HCT116 (cell line): ENCODE measurements around the gene TMPRSS9. TPM values are rescaled to one million over a fixed set of nuclear protein-coding genes. Genes with fewer than 3 reads are reported as not detected.

Source experiments
- ATAC-seq: fragments of 200-7000 bp; cut with Tn5 transposase; 2 replicates; pipeline ENCODE4 v1.9.1; 2020; ENCODE audit warnings: mild to moderate bottlenecking, moderate library complexity
- BruUV-seq: library from RNA; stranded (reverse); fragments of 400-500 nt; replicated peaks from 2 replicates; lab custom pipeline; 2021; lab: Mats Ljungman, UMichigan
- CTCF ChIA-PET: fragments of 300-600 bp; sonication (Branson Sonifier 250); formaldehyde crosslinking; loops from one replicate; lab custom pipeline; 2021; ENCODE audit warnings: antibody characterized with exemption; lab: Charles Lee
- POLR2A ChIA-PET: fragments of 300-600, 350-600 bp; sonication (Branson Sonifier 250); formaldehyde crosslinking; loops from one replicate; lab custom pipeline; 2021; ENCODE audit warnings: antibody characterized with exemption; lab: Charles Lee
- RAD21 ChIA-PET, 2 experiments: fragments of 300-600 bp; sonication (Branson Sonifier 250); formaldehyde crosslinking; loops; one replicate each; lab custom pipeline; 2023; ENCODE audit warnings: low total read pairs in 2 of 2; ENCODE audit not compliant: uncharacterized antibody in 2 of 2, unreplicated experiment in 2 of 2, low non-redundant PET in 1 of 2; lab: Charles Lee
- DNase-seq: peaks from one replicate; pipeline ENCODE4 v3.0.0-alpha.2; 2010; ENCODE audit warnings: low read depth, low spot score
- H2AFZ ChIP-seq: fragments of 200-600 bp; shearing (Covaris generic), sonication (generic); 2 replicates; pipeline ENCODE4 v1.6.1; 2017; ENCODE audit warnings: low read depth, mixed run types, mixed read lengths, antibody characterized with exemption, low read length; ENCODE audit not compliant: poor library complexity, severe bottlenecking
- H3K27ac ChIP-seq: 2 replicates; pipeline ENCODE4 v1.5.1; 2012; ENCODE audit warnings: low read depth, low read length
- H3K27me3 ChIP-seq: fragments of 200-600 bp; sonication (generic); 2 replicates; pipeline ENCODE4 v1.6.1; 2016; ENCODE audit warnings: mixed run types, low read length, mixed read lengths; ENCODE audit not compliant: insufficient read depth
- H3K36me3 ChIP-seq, 2 experiments: fragments of 200-500 bp in 1 of 2; fragments of 200-600 bp in 1 of 2; sonication (Bioruptor generic) in 1 of 2; sonication (generic) in 1 of 2; 2 replicates each; pipeline versions ENCODE4 v1.5.1 to v1.6.1; 2014 to 2016; ENCODE audit warnings: low read length in 2 of 2, inconsistent platforms in 1 of 2, mixed read lengths in 1 of 2, mixed run types in 1 of 2; ENCODE audit not compliant: insufficient read depth in 2 of 2, control insufficient read depth in 1 of 2
- H3K4me1 ChIP-seq, 2 experiments: fragments of 200-600 bp in 1 of 2; sonication (generic) in 1 of 2; 2 replicates each; pipeline versions ENCODE4 v1.5.1 to v1.6.1; 2012 to 2017; ENCODE audit warnings: low read length in 2 of 2, inconsistent platforms in 1 of 2, mild to moderate bottlenecking in 1 of 2, mixed read lengths in 1 of 2, mixed run types in 1 of 2, moderate library complexity in 1 of 2; ENCODE audit not compliant: insufficient read depth in 2 of 2, control insufficient read depth in 1 of 2
- H3K4me2 ChIP-seq: fragments of 200-600 bp; sonication (generic); 2 replicates; pipeline ENCODE4 v1.6.1; 2017; ENCODE audit warnings: mixed run types, low read length, mixed read lengths
- H3K4me3 ChIP-seq, 2 experiments: fragments of 200-600 bp in 1 of 2; sonication (generic) in 1 of 2; replicated peaks in 1 of 2; 2 replicates each; pipeline ENCODE4 v1.5.1; 2011 to 2016; ENCODE audit warnings: low read length in 2 of 2, control low read depth in 1 of 2, low read depth in 1 of 2, mild to moderate bottlenecking in 1 of 2, mixed read lengths in 1 of 2, mixed run types in 1 of 2
- H3K79me2 ChIP-seq: fragments of 200-600 bp; sonication (generic); 2 replicates; pipeline ENCODE4 v1.6.1; 2017; ENCODE audit warnings: mild to moderate bottlenecking, mixed run types, low read length, moderate library complexity, mixed read lengths; ENCODE audit not compliant: insufficient read depth
- H3K9ac ChIP-seq: fragments of 200-600 bp; sonication (generic); 2 replicates; pipeline ENCODE4 v1.6.1; 2016; ENCODE audit warnings: low read length, mixed read lengths
- H3K9me2 ChIP-seq: fragments of 200-600 bp; sonication (generic), shearing (Covaris generic); 2 replicates; pipeline ENCODE4 v1.6.1; 2017; ENCODE audit warnings: mixed run types, mild to moderate bottlenecking, moderate library complexity; ENCODE audit not compliant: insufficient read depth
- H3K9me3 ChIP-seq, 2 experiments: fragments of 200-500 bp in 1 of 2; fragments of 200-600 bp in 1 of 2; sonication (Bioruptor generic) in 1 of 2; sonication (generic) in 1 of 2; 2 replicates each; pipeline ENCODE4 v1.6.1; 2014 to 2017; ENCODE audit warnings: low read length in 2 of 2, mixed read lengths in 2 of 2, inconsistent platforms in 1 of 2, low read depth in 1 of 2, mild to moderate bottlenecking in 1 of 2, mixed run types in 1 of 2, moderate library complexity in 1 of 2; ENCODE audit not compliant: control insufficient read depth in 1 of 2, insufficient read depth in 1 of 2
- H4K20me1 ChIP-seq: fragments of 200-600 bp; sonication (generic), shearing (Covaris generic); 2 replicates; pipeline ENCODE4 v1.6.1; 2017; ENCODE audit warnings: mixed run types, mild to moderate bottlenecking, moderate library complexity; ENCODE audit not compliant: insufficient read depth
- CEBPB ChIP-seq: IDR thresholded peaks from 2 replicates; pipeline ENCODE4 v1.6.1; 2012; ENCODE audit warnings: low read depth
- CTCF ChIP-seq, 3 experiments: fragments of 200-600 bp in 1 of 3; sonication (generic) in 1 of 3; IDR thresholded peaks in 2 of 3; conservative IDR thresholded peaks in 1 of 3; 2 replicates each; pipeline ENCODE4 v1.5.1; 2012 to 2017; ENCODE audit warnings: low read depth in 2 of 3, low read length in 2 of 3, antibody characterized with exemption in 1 of 3, borderline replicate concordance in 1 of 3, control low read depth in 1 of 3, mild to moderate bottlenecking in 1 of 3, mixed read lengths in 1 of 3, mixed run types in 1 of 3, moderate library complexity in 1 of 3; ENCODE audit not compliant: insufficient read depth in 1 of 3
- EGR1 ChIP-seq: IDR thresholded peaks from 2 replicates; pipeline ENCODE4 v1.6.1; 2012; ENCODE audit warnings: low read depth
- EZH2phosphoT487 ChIP-seq: fragments of 200-600 bp; IDR thresholded peaks from 2 replicates; pipeline ENCODE4 v1.6.1; 2018; ENCODE audit warnings: antibody characterized with exemption, borderline replicate concordance
- JUND ChIP-seq: IDR thresholded peaks from 2 replicates; pipeline ENCODE4 v1.6.1; 2012
- POLR2A ChIP-seq: IDR thresholded peaks from 2 replicates; pipeline ENCODE4 v1.7.0; 2011; ENCODE audit warnings: borderline replicate concordance; ENCODE audit not compliant: insufficient read depth, insufficient read length; ENCODE audit errors: extremely low read depth
- POLR2AphosphoS5 ChIP-seq: IDR thresholded peaks from 2 replicates; pipeline ENCODE4 v1.6.1; 2011; ENCODE audit warnings: mild to moderate bottlenecking, low read depth, low read length, moderate library complexity
- REST ChIP-seq: IDR thresholded peaks from 2 replicates; pipeline ENCODE4 v1.6.1; 2012; ENCODE audit warnings: low read depth
- SIN3A ChIP-seq: IDR thresholded peaks from 2 replicates; pipeline ENCODE4 v1.6.1; 2012; ENCODE audit warnings: low read depth
- SP1 ChIP-seq: IDR thresholded peaks from 2 replicates; pipeline ENCODE4 v1.6.1; 2012; ENCODE audit warnings: low read depth
- YY1 ChIP-seq: IDR thresholded peaks from 2 replicates; pipeline ENCODE4 v1.6.1; 2011; ENCODE audit warnings: low read length, low read depth, moderate library complexity, mild to moderate bottlenecking; ENCODE audit not compliant: insufficient replicate concordance; ENCODE audit errors: extremely low read depth
- ZBTB33 ChIP-seq: IDR thresholded peaks from 2 replicates; pipeline ENCODE4 v1.6.1; 2011; ENCODE audit warnings: mild to moderate bottlenecking, low read length, moderate library complexity; ENCODE audit not compliant: insufficient replicate concordance; ENCODE audit errors: extremely low read depth
- ZFX ChIP-seq: fragments of 450-650 bp; IDR thresholded peaks from 2 replicates; pipeline ENCODE4 v1.6.1; 2017
- ZNF274 ChIP-seq: fragments of 200-500 bp; sonication (Bioruptor generic); IDR thresholded peaks from 2 replicates; pipeline ENCODE4 v1.6.1; 2014; ENCODE audit warnings: mild to moderate bottlenecking, low read depth, low read length, inconsistent platforms
- intact Hi-C: fragments of 100-400 bp; cut with micrococcal nuclease; formaldehyde crosslinking; loops from 2 replicates; pipeline ENCODE4 v1.10.0; 2022
- total RNA-seq: library from RNA; stranded (reverse); gene quantifications from one replicate; pipeline ENCODE4 v1.2.1, GENCODE V29; 2021; ENCODE audit not compliant: unreplicated experiment

Gene TMPRSS9
- total RNA-seq, 1 experiment from 2014 or later = not detected

GRCh38 chr19:2362046-2362969, 2.2 kb downstream of the TMPRSS9 start:
- Histone ChIP-seq H4K20me1 (no peaks in the 10 kb centered on the region), H3K27me3 (peaks cover 4% of the 10 kb centered on the region; the same call in 1 of the 2 replicates), H3K36me3 (no peaks in the 10 kb centered on the region), H2AFZ (no peak overlapping the region), H3K4me2 (no peak overlapping the region), H3K9me2 (no peaks in the 10 kb centered on the region), H3K9ac (no peak overlapping the region), H3K9me3 (no peaks in the 10 kb centered on the region), H3K79me2 (no peaks in the 10 kb centered on the region), H3K4me3 (no peak overlapping the region), H3K27ac (no peak overlapping the region), H3K4me1 (no peaks in the 10 kb centered on the region)
- TF ChIP-seq EZH2phosphoT487 (no peak), SP1 (no peak), ZNF274 (no peak), ZFX (no peak), YY1 (no peak), JUND (no peak), CEBPB (no peak), CTCF (IDR thresholded peaks at IDR 0.05 in 2 of 3, conservative IDR thresholded peaks at IDR 0.05 in 1 of 3; ENCODE audit: borderline replicate concordance in 1 of 3, insufficient read depth in 1 of 3, low read depth in 2 of 3, low read length in 2 of 3) (no peak), POLR2A (no peak), EGR1 (no peak), POLR2AphosphoS5 (no peak), SIN3A (no peak), REST (no peak), ZBTB33 (no peak)
- BruUV-seq = no TSS peak
- POLR2A ChIA-PET = no interaction called here
- intact Hi-C loops = no loop called here
- RAD21 ChIA-PET = no interaction called here
- ATAC-seq = no peak
- CTCF ChIA-PET = no interaction called here
- no peak for DNase-seq
